ENCODE results near the gene SLC25A18. TPM values are rescaled to one million over a fixed set of nuclear protein-coding genes. Genes with fewer than 3 reads are reported as not detected.
A peak's percentile ranks its signal among the peaks of the same experiment; 100 is the strongest.
"Not testable (repeated sequence)": the region's sequence is repeated elsewhere in the genome, so short reads cannot be mapped to it uniquely, and the experiment has no call there.

The SLC25A18 gene
- total RNA-seq, 2 experiments from 2014 or later, result not detected

DNA sequence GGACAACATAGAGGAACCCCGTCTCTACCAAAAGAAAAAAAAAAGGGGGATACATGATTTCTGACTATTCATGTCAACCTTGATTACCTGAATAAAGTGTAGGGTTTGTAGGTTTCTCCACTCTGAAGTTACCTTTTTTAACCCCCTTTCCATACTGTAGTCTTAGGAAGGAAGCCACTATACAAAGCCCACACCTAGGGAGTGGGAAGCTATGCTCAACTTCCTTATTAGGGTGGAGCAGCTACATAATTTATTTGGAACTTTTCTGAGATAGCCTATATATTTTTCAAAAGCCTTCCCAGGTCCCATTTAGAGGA is 65.8 kb downstream of the SLC25A18 start:
- Mint-ChIP-seq H3K36me3 (ENCODE audit: low read depth) (peaks cover 3% of the 10 kb centered on the region), H3K9me3 (no peaks in the 10 kb centered on the region), H3K27me3 (ENCODE audit: low read depth) (no peaks in the 10 kb centered on the region), H3K4me1 (ENCODE audit: low read depth) (peaks cover 21% of the 10 kb centered on the region), H3K4me3 (peak overlapping the region; percentile 98), H3K27ac (peak overlapping the region; percentile 92)
- CTCF ChIA-PET, result no interaction called here
- intact Hi-C loops (cut with micrococcal nuclease), result loop anchor here (2.0 to 5.0 kb wide), 4 partner anchors 78 to 470 kb away; partner anchors contain the start of genes BID, HDHD5 and PEX26
- no peak for DNase-seq

DNA sequence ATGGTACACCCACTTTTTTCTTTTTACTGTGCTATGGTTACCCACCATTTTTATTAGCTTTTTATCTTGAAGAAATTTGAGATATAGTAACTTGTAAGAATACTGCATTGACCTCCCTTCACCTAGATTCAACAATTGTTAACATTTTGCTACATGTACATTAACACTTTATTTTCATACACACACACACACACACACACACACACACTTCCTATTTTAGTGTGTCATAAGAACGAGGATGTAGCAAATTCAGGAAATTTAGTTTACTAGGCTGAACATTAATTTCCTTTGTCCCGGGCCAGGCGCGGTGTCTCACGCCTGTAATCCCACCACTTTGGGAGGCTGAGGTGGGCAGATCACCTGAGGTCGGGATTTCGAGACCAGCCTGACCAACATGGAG is 66.3 kb downstream of the SLC25A18 start:
- H3K4me3 Mint-ChIP-seq, result peak overlapping the region; percentile 26
- H3K27me3 Mint-ChIP-seq (ENCODE audit: low read depth), result no peaks in the 10 kb centered on the region
- CTCF ChIA-PET, result no interaction called here
- peaks cover 19% of the 10 kb centered on the region for H3K4me1 Mint-ChIP-seq (ENCODE audit: low read depth)
- intact Hi-C loops (cut with micrococcal nuclease), result loop anchor here (2.0 to 5.0 kb wide), 4 partner anchors 78 to 471 kb away; partner anchors contain the start of genes BID, HDHD5 and PEX26
- peaks cover 3% of the 10 kb centered on the region for H3K36me3 Mint-ChIP-seq (ENCODE audit: low read depth)
- H3K9me3 Mint-ChIP-seq, result no peaks in the 10 kb centered on the region
- H3K27ac Mint-ChIP-seq, result no peak overlapping the region
- DNase-seq, result no peak

DNA sequence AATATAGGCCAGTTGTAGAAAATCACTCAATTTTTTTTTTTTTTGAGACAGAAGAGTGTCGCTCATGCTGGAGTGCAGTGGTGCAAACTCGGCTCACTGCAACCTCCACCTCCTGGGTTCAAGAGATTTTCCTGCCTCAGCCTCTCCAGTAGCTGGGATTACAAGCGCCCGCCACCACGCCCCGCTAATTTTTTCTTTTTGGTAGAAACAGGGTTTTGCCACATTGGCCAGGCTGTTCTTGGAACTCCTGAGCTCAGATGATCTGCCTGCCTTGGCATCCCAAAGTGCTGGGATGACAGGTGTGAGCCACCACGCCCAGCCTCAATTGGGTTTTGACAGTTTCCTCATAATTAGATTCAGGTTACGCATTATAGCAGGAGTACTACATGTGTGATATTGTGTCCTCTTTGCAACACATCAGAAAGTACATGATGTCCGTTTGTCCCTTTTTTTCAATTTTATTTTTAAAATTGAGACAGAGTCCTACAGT is 67.8 kb downstream of the SLC25A18 start:
- Mint-ChIP-seq H3K4me3 (no peak overlapping the region), H3K36me3 (ENCODE audit: low read depth) (peaks cover 3% of the 10 kb centered on the region), H3K27me3 (ENCODE audit: low read depth) (no peaks in the 10 kb centered on the region), H3K27ac (no peak overlapping the region), H3K9me3 (no peaks in the 10 kb centered on the region), H3K4me1 (ENCODE audit: low read depth) (peaks cover 7% of the 10 kb centered on the region)
- CTCF ChIA-PET, result interaction anchor here (0.6 kb wide), 1 partner anchor 61 kb away, joined by 4 read pairs; no protein-coding TSS in a partner anchor
- DNase-seq, result no peak
- intact Hi-C loops (cut with micrococcal nuclease), result no loop called here

DNA sequence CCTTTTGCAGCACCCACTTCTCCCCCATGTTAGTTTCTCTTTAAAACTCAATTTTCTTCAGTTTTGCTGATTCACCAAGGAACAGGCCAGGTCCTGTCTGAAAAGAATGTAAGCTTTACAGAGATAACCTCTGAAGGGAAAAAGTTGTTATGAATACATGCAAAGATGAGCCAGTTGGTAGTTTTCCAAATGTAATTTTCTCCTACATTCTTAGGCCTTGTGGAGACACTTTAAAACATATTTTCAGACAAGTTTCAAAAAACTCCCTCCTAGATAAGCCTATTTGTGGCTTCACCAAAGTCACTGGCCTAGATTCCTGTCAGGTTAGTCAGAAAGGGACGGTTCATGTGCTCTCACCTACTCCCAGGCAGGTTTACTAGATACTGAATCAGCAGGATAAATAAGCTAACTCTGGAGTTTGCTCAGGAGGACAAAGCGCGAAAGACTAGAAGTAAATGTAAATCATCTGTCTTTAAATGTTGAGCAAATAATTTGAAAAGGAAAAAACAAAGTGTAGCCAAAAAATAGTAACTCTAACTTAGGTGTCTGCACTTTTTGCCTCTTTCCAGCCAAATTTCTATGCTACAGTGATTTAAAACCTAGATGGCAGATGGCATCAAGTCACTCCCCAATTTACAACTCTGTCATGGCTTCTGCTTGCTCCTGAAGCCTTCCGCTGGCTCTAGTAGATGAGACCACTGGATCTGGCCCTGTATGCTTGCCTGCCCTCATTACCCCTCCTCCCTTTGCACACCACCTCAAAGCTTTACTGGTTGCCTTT is 70.1 kb downstream of the SLC25A18 start:
- Mint-ChIP-seq H3K4me3 (no peak overlapping the region), H3K27me3 (ENCODE audit: low read depth) (no peaks in the 10 kb centered on the region), H3K36me3 (ENCODE audit: low read depth) (peaks cover 1% of the 10 kb centered on the region), H3K27ac (peak overlapping the region; percentile 3), H3K4me1 (ENCODE audit: low read depth) (peaks cover 6% of the 10 kb centered on the region), H3K9me3 (no peaks in the 10 kb centered on the region)
- CTCF ChIA-PET, result no interaction called here
- no peak for DNase-seq
- intact Hi-C loops (cut with micrococcal nuclease), result no loop called here

DNA sequence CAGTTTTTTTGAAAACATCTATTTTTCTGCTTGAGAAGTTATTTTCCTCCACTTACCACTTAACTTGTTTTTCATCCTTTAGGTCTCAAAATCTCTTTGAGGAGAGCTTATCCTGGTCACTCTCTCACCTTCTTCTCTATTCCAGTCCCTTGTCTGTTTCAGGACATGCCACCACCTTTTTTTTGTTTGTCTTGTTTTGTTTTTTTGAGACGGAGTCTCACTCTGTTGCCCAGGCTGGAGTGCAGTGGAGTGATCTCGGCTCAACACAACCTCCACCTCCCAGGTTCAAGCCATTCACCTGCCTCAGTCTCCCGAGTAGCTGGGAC is 70.7 kb downstream of the SLC25A18 start:
- Mint-ChIP-seq H3K4me1 (ENCODE audit: low read depth) (peaks cover 6% of the 10 kb centered on the region), H3K4me3 (no peak overlapping the region), H3K27me3 (ENCODE audit: low read depth) (no peaks in the 10 kb centered on the region), H3K9me3 (no peaks in the 10 kb centered on the region), H3K27ac (no peak overlapping the region), H3K36me3 (ENCODE audit: low read depth) (peaks cover 1% of the 10 kb centered on the region)
- no peak for DNase-seq
- intact Hi-C loops (cut with micrococcal nuclease), result no loop called here
- CTCF ChIA-PET, result no interaction called here

DNA sequence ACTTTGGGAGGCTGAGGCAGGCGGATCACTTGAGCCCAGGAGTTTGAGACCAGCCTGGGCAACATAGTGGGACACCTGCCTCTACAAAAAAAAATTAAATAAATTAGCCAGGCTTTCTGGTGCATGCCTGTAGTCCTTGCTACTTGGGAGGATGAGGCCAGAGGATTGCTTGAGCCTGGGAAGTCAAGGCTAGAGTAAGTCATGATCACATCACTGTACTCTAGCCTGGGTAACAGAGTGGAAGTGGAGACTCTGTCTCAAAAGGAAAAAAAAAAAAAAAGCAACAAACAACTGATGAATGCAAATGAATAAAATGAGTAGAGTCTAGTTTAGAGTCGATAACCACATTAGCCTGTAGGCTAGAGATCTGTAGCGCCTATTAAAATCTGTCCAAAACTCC is 71.4 kb downstream of the SLC25A18 start:
- Mint-ChIP-seq H3K4me3 (no peak overlapping the region), H3K27me3 (ENCODE audit: low read depth) (no peaks in the 10 kb centered on the region), H3K27ac (no peak overlapping the region), H3K36me3 (ENCODE audit: low read depth) (peaks cover 6% of the 10 kb centered on the region), H3K9me3 (no peaks in the 10 kb centered on the region), H3K4me1 (ENCODE audit: low read depth) (peaks cover 12% of the 10 kb centered on the region)
- intact Hi-C loops (cut with micrococcal nuclease), result loop anchor here (5.0 kb wide), 2 partner anchors 352 to 363 kb away; no protein-coding TSS in a partner anchor
- DNase-seq, result no peak
- CTCF ChIA-PET, result no interaction called here

DNA sequence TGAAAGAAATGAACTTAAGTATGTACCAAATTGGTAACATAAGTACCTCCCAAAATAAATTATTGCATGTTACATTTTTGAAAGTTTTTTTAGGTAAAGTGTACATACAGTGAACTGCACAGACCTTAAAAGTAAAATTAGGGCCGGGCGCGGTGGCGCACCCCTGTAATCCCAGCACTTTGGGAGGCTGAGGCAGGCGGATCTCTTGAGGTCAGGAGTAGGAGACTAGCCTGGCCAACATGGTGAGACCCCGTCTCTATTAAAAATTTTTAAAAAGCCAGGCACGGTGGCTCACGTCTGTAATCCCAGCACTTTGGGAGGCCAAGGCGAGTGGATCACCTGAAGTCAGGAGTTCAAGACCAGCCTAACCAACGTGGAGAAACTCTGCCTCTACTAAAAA is 73.6 kb downstream of the SLC25A18 start:
- H3K9me3 Mint-ChIP-seq; H3K27ac Mint-ChIP-seq; H3K27me3 Mint-ChIP-seq (ENCODE audit: low read depth); DNase-seq; CTCF ChIA-PET; H3K4me3 Mint-ChIP-seq: not testable (repeated sequence)
- Mint-ChIP-seq H3K36me3 (ENCODE audit: low read depth) (peaks cover 10% of the 10 kb centered on the region), H3K4me1 (ENCODE audit: low read depth) (peaks cover 22% of the 10 kb centered on the region)
- intact Hi-C loops (cut with micrococcal nuclease), result loop anchor here (5.0 kb wide), 2 partner anchors 355 to 360 kb away; no protein-coding TSS in a partner anchor

DNA sequence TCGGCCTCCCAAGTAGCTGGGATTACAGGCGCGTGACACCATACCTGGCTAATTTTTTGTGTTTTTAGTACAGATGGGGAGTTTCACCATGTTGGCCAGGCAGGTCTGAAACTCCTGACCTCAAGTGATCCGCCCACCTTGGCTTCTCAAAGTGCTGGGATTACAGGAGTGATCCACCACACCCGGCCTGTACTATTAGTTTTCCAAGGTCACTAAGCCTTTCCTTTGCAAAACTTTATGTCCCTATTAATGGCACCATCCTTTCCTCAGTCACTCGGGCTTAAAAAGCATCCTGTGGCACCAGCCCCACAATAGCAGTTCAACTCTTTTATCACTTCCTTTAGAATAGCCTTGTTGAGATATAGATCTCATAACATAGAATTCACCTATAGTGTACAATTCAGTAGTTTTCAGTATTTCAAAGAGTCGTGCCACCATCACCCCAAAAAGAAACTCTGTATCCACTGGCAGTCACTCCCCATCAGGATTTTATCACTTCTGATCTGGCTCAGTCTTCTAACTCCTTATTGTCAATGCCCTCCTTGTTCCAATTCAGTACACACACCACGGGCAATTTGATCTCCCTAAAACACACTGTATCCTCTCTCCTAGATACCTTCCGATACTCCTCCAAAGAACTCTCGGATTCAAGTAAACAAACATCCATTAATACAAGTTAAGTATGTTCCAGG is 74.3 kb downstream of the SLC25A18 start:
- DNase-seq, result no peak
- Mint-ChIP-seq H3K4me1 (ENCODE audit: low read depth) (peaks cover 22% of the 10 kb centered on the region), H3K27ac (peak overlapping the region; percentile 89), H3K4me3 (peak overlapping the region; percentile 85), H3K36me3 (ENCODE audit: low read depth) (peaks cover 14% of the 10 kb centered on the region), H3K9me3 (no peaks in the 10 kb centered on the region), H3K27me3 (ENCODE audit: low read depth) (no peaks in the 10 kb centered on the region)
- CTCF ChIA-PET, result no interaction called here
- intact Hi-C loops (cut with micrococcal nuclease), result loop anchor here (1.0 to 5.0 kb wide), 5 partner anchors 9 to 553 kb away; partner anchors contain the start of genes ATP6V1E1 and IL17RA

DNA sequence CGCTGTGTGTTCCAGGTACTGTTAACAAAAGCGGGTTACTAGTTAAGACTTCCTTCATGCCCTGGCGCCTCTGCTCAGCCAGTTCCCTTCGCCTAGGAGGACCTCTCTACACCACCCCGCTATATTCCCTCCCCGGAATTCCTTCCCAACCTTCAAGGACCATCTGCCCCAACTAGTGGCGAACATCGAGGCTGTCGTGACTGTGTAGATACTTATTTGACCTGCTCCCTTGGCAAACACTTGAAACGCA is 74.8 kb downstream of the SLC25A18 start:
- peak overlapping the region; percentile 85 for H3K4me3 Mint-ChIP-seq
- peaks cover 18% of the 10 kb centered on the region for H3K36me3 Mint-ChIP-seq (ENCODE audit: low read depth)
- no peaks in the 10 kb centered on the region for H3K27me3 Mint-ChIP-seq (ENCODE audit: low read depth)
- DNase-seq, result no peak
- peak overlapping the region; percentile 89 for H3K27ac Mint-ChIP-seq
- CTCF ChIA-PET, result no interaction called here
- intact Hi-C loops (cut with micrococcal nuclease), result loop anchor here (1.0 to 5.0 kb wide), 5 partner anchors 10 to 554 kb away; partner anchors contain the start of genes ATP6V1E1 and IL17RA
- H3K9me3 Mint-ChIP-seq, result no peaks in the 10 kb centered on the region
- H3K4me1 Mint-ChIP-seq (ENCODE audit: low read depth), result peaks cover 22% of the 10 kb centered on the region

DNA sequence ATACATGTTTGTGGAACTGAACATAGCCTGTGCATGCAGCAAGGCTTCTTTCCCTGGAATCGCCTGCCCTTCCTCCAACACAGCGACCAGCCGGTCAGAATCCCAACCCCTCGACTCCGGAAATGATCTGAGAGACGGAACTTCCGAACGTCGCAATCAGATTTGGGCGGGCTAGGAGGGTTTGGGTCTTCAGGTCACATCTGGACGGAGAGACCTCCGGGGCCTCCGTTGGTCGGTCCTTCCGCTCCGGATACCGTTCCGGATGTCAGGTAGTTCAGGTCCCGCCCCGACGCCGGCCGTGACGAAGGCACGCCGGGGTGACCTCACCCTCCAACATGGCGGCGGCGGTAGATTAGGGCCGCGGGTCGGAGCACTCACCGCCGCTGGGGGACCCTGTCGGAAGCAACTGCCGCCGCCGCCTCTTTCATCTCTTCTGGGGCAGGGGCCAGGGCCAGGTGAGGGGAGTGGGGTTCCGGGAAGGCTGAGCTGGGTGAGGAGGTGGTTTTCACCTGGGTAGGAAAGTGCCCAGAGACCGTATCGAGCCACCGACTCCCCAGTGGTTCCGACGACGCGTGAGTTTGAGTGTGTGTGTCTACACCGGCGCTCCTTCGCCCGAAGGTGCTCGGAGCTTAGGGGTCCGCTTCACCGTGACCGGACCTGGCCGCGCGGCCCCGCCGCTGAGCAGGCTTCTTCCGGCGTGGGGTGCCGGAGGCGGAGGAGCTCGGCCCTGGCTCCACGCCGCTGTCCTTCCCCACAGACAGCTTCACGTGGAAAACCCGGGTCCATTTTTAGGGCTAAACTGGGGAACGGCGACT is 75.3 kb downstream of the SLC25A18 start, which contains the start of gene BCL2L13:
BCL2L13 (plus strand) TSS at position 326 of the 815 bp plus-strand sequence. CDS start 16,955 bp downstream, outside the sequence.
- peaks cover 22% of the 10 kb centered on the region for H3K4me1 Mint-ChIP-seq (ENCODE audit: low read depth)
- peak; percentile 94 for DNase-seq
- H3K4me3 Mint-ChIP-seq, result peak within 1 kb of the TSS; percentile 85
- H3K36me3 Mint-ChIP-seq (ENCODE audit: low read depth), result peaks cover 18% of the 10 kb centered on the region
- H3K27ac Mint-ChIP-seq, result peak within 1 kb of the TSS; percentile 89
- CTCF ChIA-PET, result interaction anchor here (0.7 to 1.4 kb wide), 4 partner anchors 24 to 467 kb away, joined by 3 to 5 read pairs (median 4); no protein-coding TSS in a partner anchor
- intact Hi-C loops (cut with micrococcal nuclease), result loop anchor here (1.0 to 5.0 kb wide), 5 partner anchors 10 to 554 kb away; partner anchors contain the start of genes ATP6V1E1 and IL17RA
- H3K27me3 Mint-ChIP-seq (ENCODE audit: low read depth), result no peaks in the 10 kb centered on the region
- no peaks in the 10 kb centered on the region for H3K9me3 Mint-ChIP-seq

DNA sequence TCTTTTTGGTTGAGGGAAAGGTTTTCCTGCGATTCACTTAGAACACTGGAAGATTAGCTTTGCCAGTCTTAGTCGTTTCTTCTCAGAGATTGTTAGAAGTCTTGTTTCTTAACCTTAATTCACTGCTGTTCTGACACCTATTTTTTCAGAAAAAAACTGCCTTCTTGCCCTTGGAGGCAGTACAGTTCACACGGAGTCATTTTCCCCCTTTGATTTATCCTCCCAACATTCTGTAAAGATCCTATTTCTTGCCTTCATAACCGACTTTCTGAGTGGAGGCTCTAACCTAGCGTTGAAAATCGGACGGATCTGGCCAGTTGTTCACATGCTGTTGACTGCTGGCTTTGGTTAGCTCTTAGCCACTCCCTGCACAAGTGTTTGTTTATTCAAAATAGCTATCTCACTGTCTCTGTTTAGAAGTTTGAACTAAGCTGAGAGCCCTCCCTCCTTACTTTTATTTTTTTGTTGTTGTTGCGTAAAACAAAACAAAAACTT is 76.0 kb downstream of the SLC25A18 start:
- Mint-ChIP-seq H3K4me1 (ENCODE audit: low read depth) (peaks cover 22% of the 10 kb centered on the region), H3K9me3 (no peaks in the 10 kb centered on the region), H3K27me3 (ENCODE audit: low read depth) (no peaks in the 10 kb centered on the region), H3K36me3 (ENCODE audit: low read depth) (peaks cover 18% of the 10 kb centered on the region), H3K4me3 (peak overlapping the region; percentile 85), H3K27ac (peak overlapping the region; percentile 89)
- intact Hi-C loops (cut with micrococcal nuclease), result loop anchor here (5.0 kb wide), 2 partner anchors 357 to 358 kb away; no protein-coding TSS in a partner anchor
- no peak for DNase-seq
- CTCF ChIA-PET, result interaction anchor here (0.7 to 1.4 kb wide), 4 partner anchors 24 to 467 kb away, joined by 3 to 5 read pairs (median 4); no protein-coding TSS in a partner anchor
